SK-N-SH treated with all-trans-retinoic acid at 6 μM for 48 hours (cell line): ENCODE data around the gene VIM.

Experiments used
- ATAC-seq: fragments of 200-7000 bp; cut with Tn5 transposase; 3 replicates; pipeline ENCODE4 v1.9.1; 2020; ENCODE audit warnings: mild to moderate bottlenecking, moderate library complexity
- ESRRG ChIP-seq: fragments of 250-450 bp; sonication (Bioruptor Pico); IDR thresholded peaks from 2 replicates; pipeline ENCODE4 v1.6.1; 2021; ENCODE audit warnings: mild to moderate bottlenecking
- GLIS3 ChIP-seq: fragments of 250-450 bp; sonication (Bioruptor Pico); IDR thresholded peaks from 2 replicates; pipeline ENCODE4 v1.5.0; 2020; ENCODE audit warnings: mild to moderate bottlenecking, moderate library complexity
- POU6F1 ChIP-seq: fragments of 250-450 bp; sonication (Bioruptor Pico); IDR thresholded peaks from 2 replicates; pipeline ENCODE4 v1.8.0; 2021; ENCODE audit warnings: low read depth, mild to moderate bottlenecking, moderate library complexity, borderline replicate concordance
- PPARA ChIP-seq: fragments of 250-450 bp; sonication (Bioruptor Pico); IDR thresholded peaks from 2 replicates; pipeline ENCODE4 v1.5.0; 2020; ENCODE audit warnings: mild to moderate bottlenecking, borderline replicate concordance
- RARB ChIP-seq: fragments of 250-450 bp; sonication (Bioruptor Pico); IDR thresholded peaks from 2 replicates; pipeline ENCODE4 v1.8.0; 2021; ENCODE audit warnings: mild to moderate bottlenecking, moderate library complexity
- SNAI2 ChIP-seq: fragments of 250-450 bp; sonication (Bioruptor Pico); IDR thresholded peaks from 2 replicates; pipeline ENCODE4 v1.5.0; 2020; ENCODE audit warnings: mild to moderate bottlenecking, moderate library complexity
- TCF4 ChIP-seq: fragments of 250-450 bp; sonication (Bioruptor Pico); IDR thresholded peaks from 2 replicates; pipeline ENCODE4 v1.8.0; 2021; ENCODE audit warnings: mild to moderate bottlenecking, moderate library complexity, borderline replicate concordance
- TOX ChIP-seq: fragments of 250-450 bp; sonication (Bioruptor Pico); IDR thresholded peaks from 2 replicates; pipeline ENCODE4 v1.8.0; 2021; ENCODE audit warnings: mild to moderate bottlenecking, moderate library complexity, borderline replicate concordance
- TSHZ2 ChIP-seq: fragments of 250-450 bp; sonication (Bioruptor Pico); IDR thresholded peaks from 2 replicates; pipeline ENCODE4 v1.5.0; 2020; ENCODE audit warnings: mild to moderate bottlenecking, moderate library complexity
- ZC3H10 ChIP-seq: fragments of 250-450 bp; sonication (Bioruptor Pico); IDR thresholded peaks from 2 replicates; pipeline ENCODE4 v1.5.1; 2021; ENCODE audit warnings: mild to moderate bottlenecking, moderate library complexity
- ZFP3 ChIP-seq: fragments of 250-450 bp; sonication (Bioruptor Pico); IDR thresholded peaks from 2 replicates; pipeline ENCODE4 v1.5.0; 2020; ENCODE audit warnings: mild to moderate bottlenecking, moderate library complexity
- ZNF565 ChIP-seq: fragments of 450-650 bp; formaldehyde crosslinking; conservative IDR thresholded peaks from 2 replicates; pipeline ENCODE4 v1.5.0; 2020; ENCODE audit warnings: low read depth, mild to moderate bottlenecking, moderate library complexity
- ZNF8 ChIP-seq: fragments of 450-650 bp; formaldehyde crosslinking; IDR thresholded peaks from 2 replicates; pipeline ENCODE4 v1.5.0; 2020; ENCODE audit warnings: mild to moderate bottlenecking, moderate library complexity
- TF ChIP-seq, protein P1 (sequence below): fragments of 250-450 bp; sonication (Bioruptor Pico); IDR thresholded peaks from 2 replicates; pipeline ENCODE4 v1.5.1; 2021; ENCODE audit warnings: mild to moderate bottlenecking, moderate library complexity
- TF ChIP-seq, protein P2 (sequence below): fragments of 250-450 bp; sonication (Bioruptor Pico); IDR thresholded peaks from 2 replicates; pipeline ENCODE4 v1.5.1; 2020; ENCODE audit warnings: low read depth, mild to moderate bottlenecking, moderate library complexity

Gene VIM

GRCh38 chr10:17226891-17227303, 1.1 kb upstream of the VIM start (continued):
- TF ChIP-seq ZNF8 = no peak

DNA sequence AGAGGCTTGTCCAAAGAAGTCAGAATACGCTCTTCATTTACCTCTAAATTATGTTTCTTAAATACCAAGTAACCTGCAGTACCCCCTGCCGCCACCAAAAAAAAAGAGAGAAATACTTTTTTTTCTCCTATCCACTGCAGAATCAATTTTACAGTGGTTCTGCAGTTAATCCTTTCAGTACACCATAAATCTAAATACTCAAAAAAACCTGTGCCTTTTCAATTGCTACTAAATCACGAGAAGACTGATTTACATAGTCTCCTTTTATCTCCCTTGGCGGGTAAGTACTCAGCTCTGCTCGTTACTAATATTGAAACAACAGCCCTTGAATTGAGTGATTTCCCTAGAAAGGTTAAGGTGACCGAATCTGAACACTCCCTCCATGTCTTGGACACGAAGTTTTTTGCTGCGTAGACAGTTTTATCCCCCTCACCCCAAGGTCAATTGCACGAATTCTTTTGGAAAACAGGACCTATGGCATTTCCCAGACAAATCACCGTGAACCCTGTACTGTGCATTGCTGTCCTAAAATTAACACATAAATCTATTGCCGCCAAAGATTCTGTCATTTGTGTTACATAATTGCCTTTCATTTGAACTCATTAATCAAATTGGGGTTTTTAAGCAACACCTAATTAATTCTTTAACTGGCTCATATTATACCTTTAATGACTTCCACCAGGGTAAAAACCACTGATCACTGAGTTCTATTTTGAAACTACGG, 512 bp upstream of the VIM start:
- TF ChIP-seq SNAI2 (CRISPR knock-in tag) = no peak
- ATAC-seq = no peak

- no peak for TF ChIP-seq TOX (CRISPR knock-in tag)
- TF ChIP-seq POU6F1 = no peak
- TF ChIP-seq TCF4 = no peak
- no peak for TF ChIP-seq ZFP3
- TF ChIP-seq, protein P1, sequence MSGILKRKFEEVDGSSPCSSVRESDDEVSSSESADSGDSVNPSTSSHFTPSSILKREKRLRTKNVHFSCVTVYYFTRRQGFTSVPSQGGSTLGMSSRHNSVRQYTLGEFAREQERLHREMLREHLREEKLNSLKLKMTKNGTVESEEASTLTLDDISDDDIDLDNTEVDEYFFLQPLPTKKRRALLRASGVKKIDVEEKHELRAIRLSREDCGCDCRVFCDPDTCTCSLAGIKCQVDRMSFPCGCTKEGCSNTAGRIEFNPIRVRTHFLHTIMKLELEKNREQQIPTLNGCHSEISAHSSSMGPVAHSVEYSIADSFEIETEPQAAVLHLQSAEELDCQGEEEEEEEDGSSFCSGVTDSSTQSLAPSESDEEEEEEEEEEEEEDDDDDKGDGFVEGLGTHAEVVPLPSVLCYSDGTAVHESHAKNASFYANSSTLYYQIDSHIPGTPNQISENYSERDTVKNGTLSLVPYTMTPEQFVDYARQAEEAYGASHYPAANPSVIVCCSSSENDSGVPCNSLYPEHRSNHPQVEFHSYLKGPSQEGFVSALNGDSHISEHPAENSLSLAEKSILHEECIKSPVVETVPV (CRISPR knock-in tag) = no peak
- TF ChIP-seq RARB = no peak
- TF ChIP-seq ZC3H10 (CRISPR knock-in tag) = no peak
- no peak for TF ChIP-seq TSHZ2 (CRISPR knock-in tag)
- peak; percentile 72 for ATAC-seq
These were observed 1.1 kb downstream of the VIM start for GRCh38 chr10:17229016-17229716.

DNA sequence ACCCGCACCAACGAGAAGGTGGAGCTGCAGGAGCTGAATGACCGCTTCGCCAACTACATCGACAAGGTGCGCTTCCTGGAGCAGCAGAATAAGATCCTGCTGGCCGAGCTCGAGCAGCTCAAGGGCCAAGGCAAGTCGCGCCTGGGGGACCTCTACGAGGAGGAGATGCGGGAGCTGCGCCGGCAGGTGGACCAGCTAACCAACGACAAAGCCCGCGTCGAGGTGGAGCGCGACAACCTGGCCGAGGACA, 1.6 kb downstream of the VIM start:
- no peak for TF ChIP-seq TSHZ2 (CRISPR knock-in tag)
- no peak for TF ChIP-seq ZC3H10 (CRISPR knock-in tag)
- no peak for ATAC-seq

DNA sequence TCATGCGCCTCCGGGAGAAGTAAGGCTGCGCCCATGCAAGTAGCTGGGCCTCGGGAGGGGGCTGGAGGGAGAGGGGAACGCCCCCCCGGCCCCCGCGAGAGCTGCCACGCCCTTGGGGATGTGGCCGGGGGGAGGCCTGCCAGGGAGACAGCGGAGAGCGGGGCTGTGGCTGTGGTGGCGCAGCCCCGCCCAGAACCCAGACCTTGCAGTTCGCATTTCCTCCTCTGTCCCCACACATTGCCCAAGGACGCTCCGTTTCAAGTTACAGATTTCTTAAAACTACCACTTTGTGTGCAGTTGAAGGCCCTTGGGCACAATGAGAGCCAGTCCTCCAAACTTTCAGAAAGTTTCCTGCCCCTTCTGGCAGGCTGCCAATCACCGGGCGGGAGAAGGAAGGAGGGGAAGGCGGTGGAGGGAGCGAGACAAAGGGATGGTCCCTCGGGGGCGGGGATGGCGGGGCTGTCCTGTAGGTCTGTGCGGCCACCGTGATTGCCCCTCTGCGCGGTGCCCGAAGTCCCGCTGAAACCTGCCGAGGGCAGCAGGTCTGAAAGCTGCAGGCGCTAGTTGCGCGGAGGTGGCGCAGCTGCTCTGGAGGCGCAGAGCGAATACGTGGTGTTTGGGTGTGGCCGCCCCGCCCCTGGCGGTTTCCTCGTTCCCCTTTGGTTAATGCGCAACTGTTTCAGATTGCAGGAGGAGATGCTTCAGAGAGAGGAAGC, 2.1 kb downstream of the VIM start:
- TF ChIP-seq ZC3H10 (CRISPR knock-in tag) (no peak), GLIS3 (peak; percentile 60; the same call in 1 of the 2 replicates), ESRRG (CRISPR knock-in tag) (0 out of 2 replicates have a peak, but pooled peaks have one; percentile 47), ZNF565 (CRISPR knock-in tag) (no peak), PPARA (CRISPR knock-in tag) (no peak)
- TF ChIP-seq, protein P2, sequence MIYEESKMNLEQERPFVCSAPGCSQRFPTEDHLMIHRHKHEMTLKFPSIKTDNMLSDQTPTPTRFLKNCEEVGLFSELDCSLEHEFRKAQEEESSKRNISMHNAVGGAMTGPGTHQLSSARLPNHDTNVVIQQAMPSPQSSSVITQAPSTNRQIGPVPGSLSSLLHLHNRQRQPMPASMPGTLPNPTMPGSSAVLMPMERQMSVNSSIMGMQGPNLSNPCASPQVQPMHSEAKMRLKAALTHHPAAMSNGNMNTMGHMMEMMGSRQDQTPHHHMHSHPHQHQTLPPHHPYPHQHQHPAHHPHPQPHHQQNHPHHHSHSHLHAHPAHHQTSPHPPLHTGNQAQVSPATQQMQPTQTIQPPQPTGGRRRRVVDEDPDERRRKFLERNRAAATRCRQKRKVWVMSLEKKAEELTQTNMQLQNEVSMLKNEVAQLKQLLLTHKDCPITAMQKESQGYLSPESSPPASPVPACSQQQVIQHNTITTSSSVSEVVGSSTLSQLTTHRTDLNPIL (CRISPR knock-in tag) = no peak
- TF ChIP-seq, all 23 proteins: peak for 2
- peak; percentile 15 for ATAC-seq
